Endothelial cell of umbilical vein (primary cell): ENCODE measurements around the gene HGFAC. TPM values are rescaled to one million over a fixed set of nuclear protein-coding genes. Genes with fewer than 3 reads are reported as not detected.

Source experiments
- BruUV-seq: library from RNA; stranded (reverse); fragments of 400-500 nt; replicated peaks from 2 replicates; lab custom pipeline; 2021; lab: Mats Ljungman, UMichigan
- CTCF ChIA-PET: fragments of 300-600, 350-600 bp; sonication (Branson Sonifier 250); formaldehyde crosslinking; loops from one replicate; lab custom pipeline; 2021; ENCODE audit warnings: antibody characterized with exemption, inconsistent platforms; lab: Charles Lee
- POLR2A ChIA-PET: fragments of 300-600, 350-600 bp; sonication (Branson Sonifier 250); formaldehyde crosslinking; loops from one replicate; lab custom pipeline; 2021; ENCODE audit warnings: antibody characterized with exemption, inconsistent platforms; lab: Charles Lee
- DNase-seq: peaks from one replicate; pipeline ENCODE4 v3.0.0-alpha.2; 2011; ENCODE audit warnings: low read depth, low spot score
- FAIRE-seq: peaks from 2 replicates; lab custom pipeline; 2011; peaks lifted over from hg19 to GRCh38; lab: Jason Lieb, UNC
- H2AFZ ChIP-seq: 2 replicates; pipeline ENCODE4 v1.6.0; 2012; ENCODE audit warnings: low read depth, low read length, control low read depth, inconsistent platforms
- H3K27ac ChIP-seq: 2 replicates; pipeline ENCODE4 v1.5.1; 2011; ENCODE audit warnings: low read depth, mild to moderate bottlenecking, control low read depth, low read length, moderate library complexity; ENCODE audit not compliant: insufficient read depth
- H3K27me3 ChIP-seq, 2 experiments: 2 replicates each; pipeline versions ENCODE4 v1.6.0 to v1.6.1; 2011; ENCODE audit warnings: low read length in 2 of 2, mixed read lengths in 1 of 2; ENCODE audit not compliant: control insufficient read depth in 2 of 2, insufficient read depth in 2 of 2
- H3K36me3 ChIP-seq, 2 experiments: 2 replicates in 1 of 2; 3 replicates in 1 of 2; pipeline ENCODE4 v1.5.1; 2011; ENCODE audit warnings: low read length in 2 of 2, mild to moderate bottlenecking in 1 of 2, moderate library complexity in 1 of 2; ENCODE audit not compliant: control insufficient read depth in 2 of 2, insufficient read depth in 2 of 2; ENCODE audit errors: extremely low read depth in 1 of 2
- H3K4me1 ChIP-seq: 3 replicates; pipeline ENCODE4 v1.5.1; 2011; ENCODE audit warnings: mild to moderate bottlenecking, low read length; ENCODE audit not compliant: control insufficient read depth, insufficient read depth; ENCODE audit errors: extremely low read depth
- H3K4me2 ChIP-seq: 2 replicates; pipeline ENCODE4 v1.6.1; 2011; ENCODE audit warnings: low read length, control low read depth, mixed read lengths; ENCODE audit not compliant: insufficient read depth
- H3K4me3 ChIP-seq, 3 experiments: fragments of 200-600 bp in 1 of 3; sonication (generic), shearing (Covaris generic) in 1 of 3; replicated peaks in 1 of 3; 2 replicates each; pipeline ENCODE4 v1.5.1; 2011 to 2016; ENCODE audit warnings: control low read depth in 3 of 3, low read length in 3 of 3, mild to moderate bottlenecking in 2 of 3, inconsistent platforms in 1 of 3, low read depth in 1 of 3, moderate library complexity in 1 of 3; ENCODE audit not compliant: insufficient read depth in 1 of 3
- H3K79me2 ChIP-seq: 2 replicates; pipeline ENCODE4 v1.6.0; 2012; ENCODE audit warnings: low read length, inconsistent platforms; ENCODE audit not compliant: control insufficient read depth, insufficient read depth
- H3K9ac ChIP-seq: replicated peaks from 2 replicates; pipeline ENCODE3; 2011; ENCODE audit warnings: low read length, control low read depth; ENCODE audit not compliant: insufficient read depth; ENCODE audit errors: extremely low read depth
- H3K9me1 ChIP-seq: replicated peaks from 3 replicates; pipeline ENCODE4 v1.6.0; 2011; ENCODE audit warnings: mild to moderate bottlenecking, low read length; ENCODE audit not compliant: control insufficient read depth, insufficient read depth; ENCODE audit errors: extremely low read depth
- H3K9me3 ChIP-seq: replicated peaks from 2 replicates; pipeline ENCODE4 v1.5.1; 2012; ENCODE audit warnings: low read length, inconsistent platforms; ENCODE audit not compliant: control insufficient read depth, insufficient read depth
- H4K20me1 ChIP-seq: replicated peaks from 2 replicates; pipeline ENCODE3; 2011; ENCODE audit warnings: mild to moderate bottlenecking, low read length; ENCODE audit not compliant: control insufficient read depth, insufficient read depth; ENCODE audit errors: extremely low read depth
- CTCF ChIP-seq, 2 donors: IDR thresholded peaks; 1 replicate in 1 of 2; 2 replicates in 1 of 2; pipeline ENCODE4 v1.5.1; 2011; ENCODE audit warnings: low read length in 2 of 2, mild to moderate bottlenecking in 2 of 2, moderate library complexity in 2 of 2, control low read depth in 1 of 2, inconsistent platforms in 1 of 2, low read depth in 1 of 2; ENCODE audit not compliant: insufficient read depth in 1 of 2; ENCODE audit errors: extremely low read depth in 1 of 2
- GATA2 ChIP-seq: IDR thresholded peaks from 2 replicates; pipeline ENCODE4 v1.7.0; 2011; ENCODE audit warnings: low read depth, mild to moderate bottlenecking, moderate library complexity, mixed read lengths, low read length; ENCODE audit not compliant: insufficient read length, insufficient read depth
- dilution Hi-C: fragments of 300-500 bp; cut with MboI; formaldehyde crosslinking; loops from one replicate; pipeline ENCODE4 v1.15.0; 2019; ENCODE audit warnings: low sequenced_read_pairs; ENCODE audit not compliant: extremely low pct_ligation_motif_present
- intact Hi-C: fragments of 100-400 bp; cut with micrococcal nuclease; formaldehyde crosslinking; loops from one replicate; pipeline ENCODE4 v1.10.0; 2022
- polyA plus RNA-seq, 4 experiments: library from polyadenylated mRNA; depleted of rRNA in 3 of 4; stranded (reverse) in 3 of 4; unstranded in 1 of 4; fragments of >200 nt; gene quantifications; 2 replicates each; pipeline versions ENCODE4 v1.2.1 to v1.2.3, GENCODE V29; 2011 to 2012; ENCODE audit warnings: missing spikeins in 1 of 4
- total RNA-seq: library from RNA; stranded (reverse); gene quantifications from 2 replicates; pipeline ENCODE4 v1.2.3, GENCODE V29; 2021

Gene HGFAC
- total and polyA plus RNA-seq, 2 donors (not counting 3 experiments of a cell fraction or from before 2014, with no cell fraction given) = 0.36 to 0.49 TPM

- Histone ChIP-seq H3K27ac (no peak overlapping the region), H3K4me1 (no peaks in the 10 kb centered on the region), H3K36me3 (no peaks in the 10 kb centered on the region), H3K4me3 (no peak overlapping the region), H4K20me1 (no peaks in the 10 kb centered on the region), H3K9me3 (no peaks in the 10 kb centered on the region), H3K27me3 (peaks cover 7 to 9% of the 10 kb centered on the region in 2 experiments), H3K4me2 (no peak overlapping the region), H3K9me1 (no peaks in the 10 kb centered on the region), H3K9ac (no peak overlapping the region), H3K79me2 (no peaks in the 10 kb centered on the region), H2AFZ (no peak overlapping the region)
- intact Hi-C loops (no loop called here), dilution Hi-C loops (no loop called here)
- ChIA-PET POLR2A (no interaction called here), CTCF (interaction anchor here (1.1 kb wide), 1 partner anchor 15 kb away, joined by 3 read pairs; no protein-coding TSS in a partner anchor)
- TF ChIP-seq GATA2 (no peak), CTCF (IDR thresholded peaks at IDR 0.05; ENCODE audit: extremely low read depth in 1 of 2, insufficient read depth in 1 of 2, low read depth in 1 of 2, low read length in 2 of 2) (peak; percentile 9 to 21)
- FAIRE-seq (no peak), DNase-seq (no peak)
- BruUV-seq = no TSS peak
Measured at GRCh38 chr4:3465698-3466671, 24.2 kb downstream of the HGFAC start.
